Central memory CD8-positive, alpha-beta T cell (primary cell): Measurements from ENCODE around the gene CAPN2.
A peak's percentile ranks its signal among the peaks of the same experiment; 100 is the strongest.

ENCODE experiments used
- ATAC-seq: fragments of 150-1000 bp; cut with Tn5 transposase; replicated peaks from 2 replicates; pipeline ENCODE4 v1.10.0; 2022; ENCODE audit warnings: mild to moderate bottlenecking, moderate FRiP score, moderate number of reproducible peaks; ENCODE audit not compliant: poor library complexity, severe bottlenecking; ENCODE audit errors: extremely low read depth
- DNase-seq, 2 donors: peaks; one replicate each; pipeline ENCODE4 v3.0.0; 2021; ENCODE audit warnings: low spot score in 2 of 2
- H3K27ac Mint-ChIP-seq: one replicate; pipeline ENCODE4 v1.8.0; 2022; ENCODE audit warnings: low read depth, mild to moderate bottlenecking, moderate library complexity, mixed read lengths
- H3K27me3 Mint-ChIP-seq: one replicate; pipeline ENCODE4 v1.8.0; 2022; ENCODE audit warnings: mixed read lengths
- H3K36me3 Mint-ChIP-seq: one replicate; pipeline ENCODE4 v1.8.0; 2022; ENCODE audit warnings: mild to moderate bottlenecking, moderate library complexity, mixed read lengths; ENCODE audit not compliant: insufficient read depth
- H3K4me1 Mint-ChIP-seq: one replicate; pipeline ENCODE4 v1.8.0; 2022; ENCODE audit warnings: mixed read lengths
- H3K4me3 Mint-ChIP-seq: one replicate; pipeline ENCODE4 v1.8.0; 2022; ENCODE audit warnings: mild to moderate bottlenecking, moderate library complexity, mixed read lengths
- H3K9me3 Mint-ChIP-seq: one replicate; pipeline ENCODE4 v1.8.0; 2022; ENCODE audit warnings: mixed read lengths

Gene CAPN2

GRCh38 chr1:223707256-223708000 is 4.9 kb upstream of the CAPN2 start:
- Mint-ChIP-seq H3K4me1 (peaks cover 25% of the 10 kb centered on the region), H3K27ac (no peak overlapping the region), H3K36me3 (peaks cover 4% of the 10 kb centered on the region), H3K4me3 (no peak overlapping the region), H3K9me3 (no peaks in the 10 kb centered on the region), H3K27me3 (no peaks in the 10 kb centered on the region)
- ATAC-seq (no peak), DNase-seq (no peak)

GRCh38 chr1:223708001-223708359 is 4.4 kb upstream of the CAPN2 start:
- Mint-ChIP-seq H3K36me3 (peaks cover 5% of the 10 kb centered on the region), H3K4me3 (no peak overlapping the region), H3K27ac (no peak overlapping the region), H3K9me3 (no peaks in the 10 kb centered on the region), H3K27me3 (no peaks in the 10 kb centered on the region), H3K4me1 (peaks cover 25% of the 10 kb centered on the region)
- DNase-seq: no peak
- no peak for ATAC-seq

GRCh38 chr1:223708651-223709268 is 3.6 kb upstream of the CAPN2 start:
- Mint-ChIP-seq H3K9me3 (no peaks in the 10 kb centered on the region), H3K4me3 (no peak overlapping the region), H3K36me3 (peaks cover 7% of the 10 kb centered on the region), H3K27me3 (no peaks in the 10 kb centered on the region), H3K4me1 (peaks cover 31% of the 10 kb centered on the region), H3K27ac (peak overlapping the region; percentile 67)
- ATAC-seq (no peak), DNase-seq (no peak)

GRCh38 chr1:223709598-223709997 is 2.7 kb upstream of the CAPN2 start:
- peaks cover 38% of the 10 kb centered on the region for H3K4me1 Mint-ChIP-seq

DNA sequence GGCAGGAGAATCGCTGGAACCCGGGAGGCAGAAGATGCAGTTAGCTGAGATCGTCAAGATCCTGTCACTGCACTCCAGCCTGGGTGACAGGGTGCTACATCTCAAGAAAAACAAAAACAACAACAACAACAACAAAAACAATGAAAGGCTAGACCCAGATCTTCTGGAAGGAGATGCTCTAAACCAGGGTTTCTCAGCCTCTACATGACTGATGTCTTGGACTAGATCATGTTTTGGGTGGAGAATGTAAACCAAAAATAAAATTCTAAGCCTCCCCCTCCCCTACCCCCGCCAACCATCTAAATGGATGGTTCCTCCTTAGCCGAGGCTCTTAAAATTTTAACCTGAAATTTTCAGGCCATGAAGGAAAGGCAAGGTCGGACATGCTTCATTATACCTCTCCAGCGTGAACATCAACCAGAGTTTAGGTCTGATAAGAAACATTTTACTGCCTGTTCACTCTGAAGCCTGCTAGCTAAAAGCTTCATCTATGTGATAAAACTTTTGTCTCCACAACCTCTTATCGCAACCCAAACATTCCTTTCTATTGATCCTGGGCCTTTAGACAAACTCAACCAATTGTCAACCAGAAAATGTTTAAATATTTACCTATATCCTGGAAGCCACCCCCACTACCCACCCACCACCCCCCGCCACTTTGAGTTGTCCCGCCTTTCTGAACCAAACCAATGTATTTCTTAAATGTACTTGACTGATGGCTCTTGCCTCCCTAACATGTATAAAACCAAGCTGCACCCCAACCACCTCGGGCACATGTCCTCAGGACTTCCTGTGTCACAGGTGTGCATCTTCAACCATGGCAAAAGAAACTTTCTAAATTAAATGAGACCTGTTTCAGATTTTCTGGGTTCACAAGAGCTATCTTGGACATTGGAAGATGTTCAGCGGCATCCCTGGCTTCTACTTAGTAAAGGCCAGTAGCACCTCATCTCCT is 1.9 kb upstream of the CAPN2 start:
- Mint-ChIP-seq H3K36me3 (peaks cover 11% of the 10 kb centered on the region), H3K27me3 (no peaks in the 10 kb centered on the region), H3K4me1 (peaks cover 42% of the 10 kb centered on the region), H3K9me3 (no peaks in the 10 kb centered on the region), H3K27ac (no peak overlapping the region), H3K4me3 (no peak overlapping the region)
- DNase-seq: no peak
- ATAC-seq: no peak

More at GRCh38 chr1:223709598-223709997, 2.7 kb upstream of the CAPN2 start:
- Mint-ChIP-seq H3K36me3 (peaks cover 7% of the 10 kb centered on the region), H3K27ac (no peak overlapping the region), H3K27me3 (no peaks in the 10 kb centered on the region), H3K9me3 (no peaks in the 10 kb centered on the region), H3K4me3 (no peak overlapping the region)
- ATAC-seq (no peak), DNase-seq (no peak)

- DNase-seq (no peak), ATAC-seq (no peak)
- no peak overlapping the region for H3K27ac Mint-ChIP-seq
- no peaks in the 10 kb centered on the region for H3K27me3 Mint-ChIP-seq
- H3K4me1 Mint-ChIP-seq: peaks cover 49% of the 10 kb centered on the region
- no peaks in the 10 kb centered on the region for H3K9me3 Mint-ChIP-seq
- H3K36me3 Mint-ChIP-seq: peaks cover 11% of the 10 kb centered on the region
- H3K4me3 Mint-ChIP-seq: peak overlapping the region; percentile 62
Measured at GRCh38 chr1:223711173-223711572, 1.2 kb upstream of the CAPN2 start.

- H3K27ac Mint-ChIP-seq: peak overlapping the region; percentile 70
- H3K4me3 Mint-ChIP-seq: peak overlapping the region; percentile 62
- no peaks in the 10 kb centered on the region for H3K9me3 Mint-ChIP-seq
- H3K27me3 Mint-ChIP-seq: no peaks in the 10 kb centered on the region
- peaks cover 15% of the 10 kb centered on the region for H3K36me3 Mint-ChIP-seq
- ATAC-seq (no peak), DNase-seq (no peak)
- peaks cover 55% of the 10 kb centered on the region for H3K4me1 Mint-ChIP-seq
Measured at GRCh38 chr1:223711747-223712193, 569 bp upstream of the CAPN2 start.

DNA sequence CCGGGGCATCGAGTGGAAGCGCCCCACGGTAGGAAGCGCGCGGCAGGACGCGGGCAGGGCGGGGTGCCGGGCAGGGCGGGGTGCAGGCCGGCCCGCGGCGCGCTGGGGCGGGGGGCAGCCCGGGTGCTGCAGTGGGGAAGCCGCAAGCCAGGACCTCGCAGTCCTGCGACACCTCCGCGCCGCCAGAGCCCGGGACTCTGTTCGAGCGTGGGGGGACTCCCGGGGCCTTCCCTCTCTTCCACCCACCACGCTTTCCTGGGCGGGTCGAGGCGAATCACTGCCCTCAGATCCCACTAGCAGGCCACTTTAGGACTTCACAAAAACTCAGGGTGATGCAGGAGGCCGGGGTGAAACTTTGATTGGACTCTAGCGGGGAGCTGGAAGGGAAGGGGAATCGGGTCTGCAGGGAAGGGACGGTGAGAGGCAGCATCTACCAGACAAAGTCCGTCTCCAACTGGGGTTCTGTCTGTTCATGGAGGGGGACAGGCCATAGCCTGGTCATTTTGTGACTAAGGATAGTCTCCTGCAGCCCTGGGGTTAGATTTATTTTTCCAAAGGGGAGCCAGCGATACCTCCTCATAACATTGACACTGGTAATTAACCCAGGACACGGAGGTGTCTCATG is 623 bp downstream of the CAPN2 start:
- Mint-ChIP-seq H3K4me3 (peak overlapping the region; percentile 77), H3K36me3 (peaks cover 19% of the 10 kb centered on the region), H3K27me3 (no peaks in the 10 kb centered on the region), H3K4me1 (peaks cover 67% of the 10 kb centered on the region), H3K27ac (peak overlapping the region; percentile 79), H3K9me3 (no peaks in the 10 kb centered on the region)
- DNase-seq (peak in 1 of 2 donors; percentile 24), ATAC-seq (peak; percentile 21)

GRCh38 chr1:223713546-223714420 is 1.4 kb downstream of the CAPN2 start:
- Mint-ChIP-seq H3K4me1 (peaks cover 65% of the 10 kb centered on the region), H3K4me3 (peak overlapping the region; percentile 77)

GRCh38 chr1:223714421-223714724 is 2.0 kb downstream of the CAPN2 start:
- H3K27ac Mint-ChIP-seq: peak overlapping the region; percentile 79
- H3K4me3 Mint-ChIP-seq: peak overlapping the region; percentile 77
- no peaks in the 10 kb centered on the region for H3K9me3 Mint-ChIP-seq
- no peak for ATAC-seq
- H3K36me3 Mint-ChIP-seq: peaks cover 32% of the 10 kb centered on the region
- DNase-seq: no peak
- H3K4me1 Mint-ChIP-seq: peaks cover 62% of the 10 kb centered on the region
- no peaks in the 10 kb centered on the region for H3K27me3 Mint-ChIP-seq

More at GRCh38 chr1:223713546-223714420, 1.4 kb downstream of the CAPN2 start:
- H3K36me3 Mint-ChIP-seq: peaks cover 26% of the 10 kb centered on the region
- no peak for DNase-seq
- no peaks in the 10 kb centered on the region for H3K9me3 Mint-ChIP-seq
- no peaks in the 10 kb centered on the region for H3K27me3 Mint-ChIP-seq
- peak; percentile 10 for ATAC-seq
- peak overlapping the region; percentile 79 for H3K27ac Mint-ChIP-seq

DNA sequence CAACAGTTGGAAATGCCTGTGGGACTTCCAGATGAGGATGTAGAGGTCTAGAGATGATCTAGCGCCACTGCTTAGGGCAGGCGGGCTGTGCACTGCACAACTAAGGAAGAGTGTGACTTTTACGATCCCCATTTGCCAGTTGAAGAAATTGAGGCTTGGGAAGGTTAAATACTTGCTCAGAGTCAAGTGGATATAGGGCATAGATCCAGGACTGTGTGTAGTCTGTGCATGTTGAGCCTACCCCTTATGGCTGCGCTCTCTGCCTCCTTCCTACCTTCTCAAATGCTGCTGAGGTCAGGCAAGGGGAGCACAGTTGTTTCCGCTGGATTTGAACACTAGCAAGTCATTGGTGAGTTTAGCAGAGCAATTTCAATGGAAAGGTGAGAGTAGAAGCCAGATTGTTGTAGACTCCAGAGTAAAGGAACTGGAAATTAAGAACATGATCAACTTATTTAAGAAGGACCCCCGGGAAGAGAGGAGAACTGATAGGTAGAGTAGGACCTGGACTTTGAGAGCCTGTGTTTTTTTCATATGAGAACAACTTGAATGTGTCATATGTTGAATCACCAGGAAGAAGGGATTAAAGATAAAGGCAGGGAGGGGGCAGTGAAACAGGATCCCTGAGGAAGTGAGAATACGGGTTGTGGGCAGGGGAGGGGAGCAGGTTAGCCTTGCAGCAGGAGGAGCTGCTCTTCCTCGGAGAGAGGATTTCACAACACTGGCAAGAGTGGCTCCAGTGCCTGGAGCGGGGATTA is 2.7 kb downstream of the CAPN2 start:
- H3K36me3 Mint-ChIP-seq: peaks cover 37% of the 10 kb centered on the region
- DNase-seq (no peak), ATAC-seq (no peak)
- H3K4me3 Mint-ChIP-seq: peak overlapping the region; percentile 77
- H3K9me3 Mint-ChIP-seq: no peaks in the 10 kb centered on the region
- H3K27me3 Mint-ChIP-seq: no peaks in the 10 kb centered on the region
- H3K27ac Mint-ChIP-seq: peak overlapping the region; percentile 79
- peaks cover 62% of the 10 kb centered on the region for H3K4me1 Mint-ChIP-seq
